Neural cell (in vitro differentiated cells): ENCODE measurements around the gene KIF21B. TPM values are rescaled to one million over a fixed set of nuclear protein-coding genes. Genes with fewer than 3 reads are reported as not detected.

Experiments
- H2AFZ ChIP-seq: fragments of 200-600, 300-800 bp; sonication (generic), shearing (Covaris generic); 2 replicates; pipeline ENCODE4 v1.6.0; 2014; ENCODE audit warnings: low read depth, mild to moderate bottlenecking, antibody characterized with exemption, low read length, moderate library complexity
- H3F3A ChIP-seq: fragments of 200-600 bp; shearing (Covaris generic); 2 replicates; pipeline ENCODE4 v1.6.1; 2016; ENCODE audit warnings: mild to moderate bottlenecking, moderate library complexity, mixed read lengths, antibody characterized with exemption, low read length; ENCODE audit not compliant: insufficient read depth, poor library complexity, severe bottlenecking
- H3K27ac ChIP-seq: fragments of 200-600, 300-800 bp; sonication (generic), shearing (Covaris generic); 2 replicates; pipeline ENCODE4 v1.5.1; 2014; ENCODE audit warnings: mild to moderate bottlenecking, low read length, moderate library complexity
- H3K27me3 ChIP-seq: fragments of 300-800, 200-600 bp; sonication (generic), shearing (Covaris generic); 2 replicates; pipeline ENCODE4 v1.6.0; 2014; ENCODE audit warnings: mild to moderate bottlenecking, low read depth, low read length, moderate library complexity; ENCODE audit not compliant: insufficient read depth
- H3K36me3 ChIP-seq: fragments of 300-800, 200-600 bp; sonication (generic), shearing (Covaris generic); 2 replicates; pipeline ENCODE4 v1.5.1; 2014; ENCODE audit warnings: mild to moderate bottlenecking, antibody characterized with exemption, low read length, moderate library complexity; ENCODE audit not compliant: insufficient read depth
- H3K4me2 ChIP-seq: fragments of 300-800, 200-600 bp; sonication (generic), shearing (Covaris generic); 2 replicates; pipeline ENCODE4 v1.6.0; 2014; ENCODE audit warnings: mild to moderate bottlenecking, low read length
- H3K4me3 ChIP-seq: fragments of 300-800, 200-600 bp; sonication (generic), shearing (Covaris generic); 2 replicates; pipeline ENCODE4 v1.5.1; 2014; ENCODE audit warnings: mild to moderate bottlenecking, low read length, moderate library complexity
- H3K79me2 ChIP-seq: fragments of 200-600 bp; shearing (Covaris generic); replicated peaks from 2 replicates; pipeline ENCODE4 v1.6.0; 2014; ENCODE audit warnings: mild to moderate bottlenecking, low read length, moderate library complexity; ENCODE audit not compliant: insufficient read depth
- H3K9ac ChIP-seq: fragments of 300-800, 200-600 bp; sonication (generic), shearing (Covaris generic); 2 replicates; pipeline ENCODE4 v1.6.1; 2016; ENCODE audit warnings: mild to moderate bottlenecking, low read length, mixed read lengths
- H3K9me2 ChIP-seq: fragments of 200-600 bp; shearing (Covaris generic); 2 replicates; pipeline ENCODE4 v1.6.1; 2016; ENCODE audit warnings: mild to moderate bottlenecking, low read length, mixed read lengths; ENCODE audit not compliant: insufficient read depth
- H3K9me3 ChIP-seq: fragments of 200-600, 300-800 bp; sonication (generic), shearing (Covaris generic); 2 replicates; pipeline ENCODE4 v1.6.1; 2016; ENCODE audit warnings: mild to moderate bottlenecking, mixed run types, low read length, moderate library complexity, mixed read lengths
- H4K20me1 ChIP-seq: fragments of 200-600 bp; shearing (Covaris generic); 2 replicates; pipeline ENCODE4 v1.6.1; 2016; ENCODE audit warnings: mild to moderate bottlenecking, mixed run types; ENCODE audit not compliant: insufficient read depth
- CTCF ChIP-seq: fragments of 450-650 bp; IDR thresholded peaks from 2 replicates; pipeline ENCODE4 v1.5.1; 2014; ENCODE audit warnings: antibody characterized with exemption, mild to moderate bottlenecking, moderate library complexity; ENCODE audit not compliant: poor library complexity, severe bottlenecking
- EP300 ChIP-seq: fragments of 450-650 bp; conservative IDR thresholded peaks from 2 replicates; pipeline ENCODE4 v1.6.1; 2014; ENCODE audit warnings: antibody characterized with exemption, mild to moderate bottlenecking, moderate library complexity; ENCODE audit not compliant: poor library complexity, severe bottlenecking
- EZH2 ChIP-seq: fragments of 200-600, 300-800 bp; shearing (Covaris generic), sonication (generic); IDR thresholded peaks from 2 replicates; pipeline ENCODE4 v1.6.1; 2014; ENCODE audit warnings: antibody characterized with exemption, low read length, borderline replicate concordance, mild to moderate bottlenecking; ENCODE audit not compliant: insufficient read depth, poor library complexity, severe bottlenecking
- MXI1 ChIP-seq: fragments of 450-650 bp; conservative IDR thresholded peaks from 2 replicates; pipeline ENCODE4 v1.6.1; 2014; ENCODE audit warnings: antibody characterized with exemption, mild to moderate bottlenecking; ENCODE audit not compliant: poor library complexity, severe bottlenecking
- POLR2AphosphoS5 ChIP-seq: IDR thresholded peaks from 2 replicates; pipeline ENCODE4 v1.6.1; 2012
- RAD21 ChIP-seq: fragments of 450-650 bp; conservative IDR thresholded peaks from 2 replicates; pipeline ENCODE4 v1.6.1; 2014; ENCODE audit warnings: antibody characterized with exemption, mild to moderate bottlenecking, moderate library complexity
- REST ChIP-seq: IDR thresholded peaks from 2 replicates; pipeline ENCODE4 v1.6.1; 2012; ENCODE audit warnings: borderline replicate concordance
- SMC3 ChIP-seq: fragments of 450-650 bp; conservative IDR thresholded peaks from 2 replicates; pipeline ENCODE4 v1.6.1; 2014; ENCODE audit warnings: antibody characterized with exemption, mild to moderate bottlenecking, moderate library complexity; ENCODE audit not compliant: poor library complexity
- TAF1 ChIP-seq: IDR thresholded peaks from 2 replicates; pipeline ENCODE4 v1.6.1; 2012; ENCODE audit warnings: low read depth
- polyA plus RNA-seq: library from polyadenylated mRNA; depleted of rRNA; stranded (reverse); fragments of >200 nt; gene quantifications from 2 replicates; pipeline ENCODE4 v1.2.3, GENCODE V29; 2014

Gene KIF21B
- polyA plus RNA-seq, 1 donor from 2014 or later, result 53.7 TPM

- H3F3A ChIP-seq, result no peaks in the 10 kb centered on the region
- no peaks in the 10 kb centered on the region for H3K79me2 ChIP-seq
- H3K4me3 ChIP-seq, result no peak overlapping the region
- H2AFZ ChIP-seq, result no peak overlapping the region
- no peaks in the 10 kb centered on the region for H3K9me2 ChIP-seq
- H3K36me3 ChIP-seq, result no peaks in the 10 kb centered on the region
- TF ChIP-seq REST (no peak), SMC3 (no peak), EZH2 (no peak), TAF1 (no peak), CTCF (no peak), RAD21 (no peak), EP300 (no peak), MXI1 (no peak), POLR2AphosphoS5 (no peak)
- no peak overlapping the region for H3K27ac ChIP-seq
- H3K4me2 ChIP-seq, result no peak overlapping the region
- H3K9ac ChIP-seq, result no peak overlapping the region
- no peaks in the 10 kb centered on the region for H3K27me3 ChIP-seq
- no peaks in the 10 kb centered on the region for H4K20me1 ChIP-seq
- no peaks in the 10 kb centered on the region for H3K9me3 ChIP-seq
Observed at GRCh38 chr1:201059871-201060555, 36.5 kb upstream of the KIF21B start.

- H3K79me2 ChIP-seq, result no peaks in the 10 kb centered on the region
- H3F3A ChIP-seq, result no peaks in the 10 kb centered on the region
- H3K4me2 ChIP-seq, result no peak overlapping the region
- no peak overlapping the region for H3K27ac ChIP-seq
- no peak overlapping the region for H3K4me3 ChIP-seq
- no peak overlapping the region for H3K9ac ChIP-seq
- H3K36me3 ChIP-seq, result no peaks in the 10 kb centered on the region
- H3K9me3 ChIP-seq, result no peaks in the 10 kb centered on the region
- no peaks in the 10 kb centered on the region for H3K9me2 ChIP-seq
- no peak overlapping the region for H2AFZ ChIP-seq
- no peaks in the 10 kb centered on the region for H4K20me1 ChIP-seq
- no peaks in the 10 kb centered on the region for H3K27me3 ChIP-seq
- TF ChIP-seq REST, result no peak
Observed at GRCh38 chr1:201059401-201059800, 35.9 kb upstream of the KIF21B start.
